HEK293 (cell line): Measurements from ENCODE around the gene SLC17A1.

Experiments
- CTCF ChIA-PET: fragments of 350-600 bp; formaldehyde crosslinking; extraction: SDS; loops from one replicate; lab custom pipeline; 2021; ENCODE audit warnings: antibody characterized with exemption; lab: Yijun Ruan, JAX
- POLR2A ChIA-PET: fragments of 300-600 bp; formaldehyde crosslinking; extraction: SDS; loops from one replicate; lab custom pipeline; 2020; ENCODE audit warnings: antibody characterized with exemption, inconsistent platforms; lab: Yijun Ruan, JAX
- H3K27ac ChIP-seq: fragments of 200-500 bp; sonication (Bioruptor generic); 2 replicates; pipeline ENCODE4 v1.5.1; 2014; ENCODE audit warnings: low read depth, low read length, control low read depth, inconsistent platforms; ENCODE audit errors: extremely low read depth
- H3K36me3 ChIP-seq, 2 experiments: fragments of 200-500 bp in 1 of 2; sonication (Bioruptor generic) in 1 of 2; 1 replicate in 1 of 2; 2 replicates in 1 of 2; pipeline ENCODE4 v1.5.1; 2014 to 2017; ENCODE audit warnings: inconsistent platforms in 2 of 2, low read length in 2 of 2; ENCODE audit not compliant: control insufficient read depth in 2 of 2, insufficient read depth in 1 of 2
- H3K4me1 ChIP-seq: fragments of 200-500 bp; sonication (Bioruptor generic); 2 replicates; pipeline ENCODE4 v1.5.1; 2014; ENCODE audit warnings: mild to moderate bottlenecking, low read length, inconsistent platforms; ENCODE audit not compliant: control insufficient read depth, insufficient read depth
- H3K4me3 ChIP-seq: 2 replicates; pipeline ENCODE4 v1.5.1; 2011; ENCODE audit warnings: low read depth, mild to moderate bottlenecking, control low read depth, low read length, moderate library complexity
- H3K9me3 ChIP-seq: fragments of 200-500 bp; sonication (Bioruptor generic); 2 replicates; pipeline ENCODE4 v1.5.1; 2014; ENCODE audit warnings: low read depth, low read length, inconsistent platforms; ENCODE audit not compliant: control insufficient read depth, insufficient read depth
- ATF2 ChIP-seq: fragments of 450-650 bp; formaldehyde crosslinking; IDR thresholded peaks from 2 replicates; pipeline ENCODE4 v1.5.1; 2016; ENCODE audit warnings: missing biosample characterization, missing genetic modification characterization, low read depth
- HIC1 ChIP-seq: fragments of 450-650 bp; formaldehyde crosslinking; IDR thresholded peaks from 2 replicates; pipeline ENCODE4 v1.5.1; 2016; ENCODE audit warnings: missing biosample characterization, missing genetic modification characterization
- HOXC10 ChIP-seq: sonication (generic); formaldehyde crosslinking; IDR thresholded peaks from 2 replicates; pipeline ENCODE4 v1.8.1; 2023; ENCODE audit warnings: mild to moderate bottlenecking, missing genetic modification reagents
- IKZF3 ChIP-seq: fragments of 450-650 bp; IDR thresholded peaks from 2 replicates; pipeline ENCODE4 v1.5.0; 2018; ENCODE audit warnings: missing biosample characterization, mild to moderate bottlenecking, missing genetic modification characterization, moderate library complexity
- KLF10 ChIP-seq: fragments of 450-650 bp; IDR thresholded peaks from 2 replicates; pipeline ENCODE4 v1.5.1; 2018; ENCODE audit warnings: missing biosample characterization, mild to moderate bottlenecking, missing genetic modification characterization
- PRDM4 ChIP-seq: fragments of 450-650 bp; formaldehyde crosslinking; IDR thresholded peaks from 2 replicates; pipeline ENCODE4 v1.5.1; 2017; ENCODE audit warnings: missing biosample characterization, missing genetic modification characterization
- PRDM6 ChIP-seq: fragments of 450-650 bp; formaldehyde crosslinking; IDR thresholded peaks from 2 replicates; pipeline ENCODE4 v1.5.1; 2017; ENCODE audit warnings: missing biosample characterization, missing genetic modification characterization
- YY2 ChIP-seq: fragments of 450-650 bp; formaldehyde crosslinking; IDR thresholded peaks from 2 replicates; pipeline ENCODE4 v1.5.1; 2016; ENCODE audit warnings: missing biosample characterization, missing genetic modification characterization
- ZFP37 ChIP-seq: fragments of 450-650 bp; formaldehyde crosslinking; IDR thresholded peaks from 2 replicates; pipeline ENCODE4 v1.5.1; 2016; ENCODE audit warnings: missing biosample characterization, missing genetic modification characterization
- ZNF23 ChIP-seq: fragments of 450-650 bp; formaldehyde crosslinking; IDR thresholded peaks from 2 replicates; pipeline ENCODE4 v1.5.1; 2016; ENCODE audit warnings: missing biosample characterization, missing genetic modification characterization, borderline replicate concordance
- ZNF335 ChIP-seq: fragments of 450-650 bp; formaldehyde crosslinking; conservative IDR thresholded peaks from 2 replicates; pipeline ENCODE4 v1.5.1; 2016; ENCODE audit warnings: missing biosample characterization, missing genetic modification characterization
- ZNF362 ChIP-seq: fragments of 450-650 bp; formaldehyde crosslinking; IDR thresholded peaks from 2 replicates; pipeline ENCODE4 v1.5.1; 2016; ENCODE audit warnings: missing biosample characterization, missing genetic modification characterization
- ZNF423 ChIP-seq: fragments of 450-650 bp; formaldehyde crosslinking; IDR thresholded peaks from 2 replicates; pipeline ENCODE4 v1.5.1; 2016; ENCODE audit warnings: missing biosample characterization, missing genetic modification characterization
- ZNF473 ChIP-seq: fragments of 450-650 bp; formaldehyde crosslinking; IDR thresholded peaks from 2 replicates; pipeline ENCODE4 v1.5.1; 2017; ENCODE audit warnings: missing biosample characterization, missing genetic modification characterization
- ZNF510 ChIP-seq: fragments of 450-650 bp; formaldehyde crosslinking; IDR thresholded peaks from 2 replicates; pipeline ENCODE4 v1.5.1; 2018; ENCODE audit warnings: mild to moderate bottlenecking, missing genetic modification characterization, missing biosample characterization; ENCODE audit not compliant: insufficient replicate concordance
- ZNF518A ChIP-seq: fragments of 450-650 bp; formaldehyde crosslinking; conservative IDR thresholded peaks from 2 replicates; pipeline ENCODE4 v1.5.1; 2016; ENCODE audit warnings: low read depth, missing biosample characterization, missing genetic modification characterization
- ZNF585B ChIP-seq: fragments of 450-650 bp; formaldehyde crosslinking; IDR thresholded peaks from 2 replicates; pipeline ENCODE4 v1.5.1; 2016; ENCODE audit warnings: missing biosample characterization, missing genetic modification characterization
- ZNF658 ChIP-seq: fragments of 450-650 bp; formaldehyde crosslinking; IDR thresholded peaks from 2 replicates; pipeline ENCODE4; 2016; ENCODE audit warnings: missing biosample characterization, missing genetic modification characterization
- ZNF76 ChIP-seq: fragments of 450-650 bp; formaldehyde crosslinking; IDR thresholded peaks from 2 replicates; pipeline ENCODE4; 2016; ENCODE audit warnings: low read depth, missing biosample characterization, missing genetic modification characterization, borderline replicate concordance
- ZSCAN23 ChIP-seq: fragments of 450-650 bp; formaldehyde crosslinking; IDR thresholded peaks from 2 replicates; pipeline ENCODE4 v1.5.1; 2016; ENCODE audit warnings: missing biosample characterization, missing genetic modification characterization

Gene SLC17A1

GRCh38 chr6:25801436-25801835 lies 30.4 kb downstream of the SLC17A1 start:
- no peaks in the 10 kb centered on the region for H3K36me3 ChIP-seq
- CTCF ChIA-PET: interaction anchor here (1.6 kb wide), 1 partner anchor 13 kb away, joined by 4 read pairs; no protein-coding TSS in a partner anchor
- no peak overlapping the region for H3K4me3 ChIP-seq
- TF ChIP-seq ZNF335 (no peak), PRDM6 (tag by site-specific recombination) (no peak), ATF2 (no peak), ZNF423 (tag by site-specific recombination) (no peak), ZFP37 (tag by site-specific recombination) (no peak), KLF10 (no peak), IKZF3 (no peak), ZNF362 (tag by site-specific recombination) (no peak), PRDM4 (tag by site-specific recombination) (no peak), ZNF23 (tag by site-specific recombination) (no peak), ZNF658 (tag by site-specific recombination) (no peak), ZNF76 (tag by site-specific recombination) (no peak), ZNF473 (no peak), ZSCAN23 (no peak), YY2 (tag by site-specific recombination) (no peak), HIC1 (tag by site-specific recombination) (no peak), ZNF510 (tag by site-specific recombination) (no peak), HOXC10 (CRISPR knock-in tag) (no peak), ZNF585B (no peak), ZNF518A (tag by site-specific recombination) (no peak)
- H3K4me1 ChIP-seq: no peaks in the 10 kb centered on the region
- H3K9me3 ChIP-seq: no peaks in the 10 kb centered on the region
- H3K27ac ChIP-seq: no peak overlapping the region
- POLR2A ChIA-PET: no interaction called here
